Measurements from ENCODE around the gene HUS1. TPM values are rescaled to one million over a fixed set of nuclear protein-coding genes. Genes with fewer than 3 reads are reported as not detected.
A peak's percentile ranks its signal among the peaks of the same experiment; 100 is the strongest.

HUS1 gene
- total and polyA plus RNA-seq, 5 donors from 2014 or later: 30.2 to 68.1 (median 34.3) TPM

GRCh38 chr7:47979832-47980181 is 392 bp upstream of the HUS1 start:
- Mint-ChIP-seq H3K27me3 (peaks cover 4% of the 10 kb centered on the region), H3K9me3 (peaks cover 0 to 2% (median 0%) of the 10 kb centered on the region in 7 donors), H3K4me3 (peak overlapping the region; percentile 88 to 99 (median 96)), H3K36me3 (peaks cover 24% of the 10 kb centered on the region), H3K4me1 (peaks cover 0 to 28% (median 14%) of the 10 kb centered on the region in 4 donors), H3K27ac (peak overlapping the region; percentile 97 to 100 (median 100))
- Histone ChIP-seq H3K4me3 (ENCODE audit: low read depth, low read length) (peak overlapping the region; percentile 56), H3K27ac (ENCODE audit: insufficient read depth, low read length, poor library complexity, severe bottlenecking) (peak overlapping the region; percentile 89), H3K4me1 (ENCODE audit: control insufficient read depth, insufficient read depth, low read length, poor library complexity, severe bottlenecking) (peaks cover 14% of the 10 kb centered on the region), H3K9me3 (ENCODE audit: control insufficient read depth in 2 of 2, low read length in 2 of 2) (no peaks in the 10 kb centered on the region), H3K36me3 (ENCODE audit: control insufficient read depth, insufficient read depth, low read length) (peaks cover 27% of the 10 kb centered on the region), H3K27me3 (ENCODE audit: control insufficient read depth, insufficient read depth, low read length) (no peaks in the 10 kb centered on the region)
- no peak for ATAC-seq (ENCODE audit: low read depth in 2 of 2)
- DNase-seq: no peak

GRCh38 chr7:47978790-47979144 is 648 bp downstream of the HUS1 start:
- peaks cover 38% of the 10 kb centered on the region for H3K36me3 ChIP-seq (ENCODE audit: control insufficient read depth, insufficient read depth, low read length)
- ATAC-seq (ENCODE audit: low read depth in 2 of 2) (peak in 1 of 2 donors; percentile 2), DNase-seq (peak in 1 of 3 donors; percentile 7)
- peak overlapping the region; percentile 88 to 99 (median 96) for H3K4me3 Mint-ChIP-seq
- peak overlapping the region; percentile 97 to 100 (median 100) for H3K27ac Mint-ChIP-seq
- H3K4me3 ChIP-seq (ENCODE audit: low read depth, low read length): peak overlapping the region; percentile 95
- peaks cover 14% of the 10 kb centered on the region for H3K4me1 ChIP-seq (ENCODE audit: control insufficient read depth, insufficient read depth, low read length, poor library complexity, severe bottlenecking)
- no peaks in the 10 kb centered on the region for H3K27me3 Mint-ChIP-seq
- peaks cover 0 to 2% (median 0%) of the 10 kb centered on the region in 7 donors for H3K9me3 Mint-ChIP-seq
- H3K9me3 ChIP-seq (ENCODE audit: control insufficient read depth in 2 of 2, low read length in 2 of 2): no peaks in the 10 kb centered on the region
- H3K27ac ChIP-seq (ENCODE audit: insufficient read depth, low read length, poor library complexity, severe bottlenecking): peak overlapping the region; percentile 89
- H3K36me3 Mint-ChIP-seq: peaks cover 32% of the 10 kb centered on the region
- no peaks in the 10 kb centered on the region for H3K27me3 ChIP-seq (ENCODE audit: control insufficient read depth, insufficient read depth, low read length)
- peaks cover 0 to 36% (median 20%) of the 10 kb centered on the region in 4 donors for H3K4me1 Mint-ChIP-seq

GRCh38 chr7:47973739-47974138 is 5.7 kb downstream of the HUS1 start:
- Mint-ChIP-seq H3K9me3 (no peaks in the 10 kb centered on the region), H3K27me3 (no peaks in the 10 kb centered on the region), H3K36me3 (peaks cover 66% of the 10 kb centered on the region), H3K27ac (peak overlapping the region in 1 of 3 donors; percentile 3), H3K4me3 (peak overlapping the region in 1 of 4 donors; percentile 19), H3K4me1 (peaks cover 9 to 50% (median 40%) of the 10 kb centered on the region in 4 donors)
- Histone ChIP-seq H3K27me3 (ENCODE audit: control insufficient read depth, insufficient read depth, low read length) (no peaks in the 10 kb centered on the region), H3K4me1 (ENCODE audit: control insufficient read depth, insufficient read depth, low read length, poor library complexity, severe bottlenecking) (peaks cover 11% of the 10 kb centered on the region), H3K27ac (ENCODE audit: insufficient read depth, low read length, poor library complexity, severe bottlenecking) (no peak overlapping the region), H3K4me3 (ENCODE audit: low read depth, low read length) (no peak overlapping the region), H3K9me3 (ENCODE audit: control insufficient read depth in 2 of 2, low read length in 2 of 2) (no peaks in the 10 kb centered on the region), H3K36me3 (ENCODE audit: control insufficient read depth, insufficient read depth, low read length) (peaks cover 77% of the 10 kb centered on the region)
- ATAC-seq (ENCODE audit: low read depth in 2 of 2) (no peak), DNase-seq (no peak)

- Histone ChIP-seq H3K27me3 (ENCODE audit: control insufficient read depth, insufficient read depth, low read length) (no peaks in the 10 kb centered on the region), H3K4me1 (ENCODE audit: control insufficient read depth, insufficient read depth, low read length, poor library complexity, severe bottlenecking) (peaks cover 2% of the 10 kb centered on the region), H3K9me3 (ENCODE audit: control insufficient read depth in 2 of 2, low read length in 2 of 2) (no peaks in the 10 kb centered on the region), H3K27ac (ENCODE audit: insufficient read depth, low read length, poor library complexity, severe bottlenecking) (no peak overlapping the region), H3K36me3 (ENCODE audit: control insufficient read depth, insufficient read depth, low read length) (peaks cover 83% of the 10 kb centered on the region), H3K4me3 (ENCODE audit: low read depth, low read length) (no peak overlapping the region)
- Mint-ChIP-seq H3K27ac (peak overlapping the region in 1 of 3 donors; percentile 7), H3K4me3 (no peak overlapping the region), H3K36me3 (peaks cover 66% of the 10 kb centered on the region), H3K4me1 (peaks cover 9 to 39% (median 34%) of the 10 kb centered on the region in 4 donors), H3K9me3 (no peaks in the 10 kb centered on the region), H3K27me3 (no peaks in the 10 kb centered on the region)
- no peak for DNase-seq
- no peak for ATAC-seq (ENCODE audit: low read depth in 2 of 2)
Measured at GRCh38 chr7:47970761-47971160, 8.7 kb downstream of the HUS1 start.

GRCh38 chr7:47968847-47969774 is 10.3 kb downstream of the HUS1 start:
- Mint-ChIP-seq H3K36me3 (peaks cover 65% of the 10 kb centered on the region), H3K27ac (peak overlapping the region in 2 of 3 donors; percentile 69 to 78), H3K27me3 (no peaks in the 10 kb centered on the region), H3K9me3 (no peaks in the 10 kb centered on the region), H3K4me3 (no peak overlapping the region), H3K4me1 (peaks cover 9 to 35% (median 33%) of the 10 kb centered on the region in 4 donors)
- Histone ChIP-seq H3K4me3 (ENCODE audit: low read depth, low read length) (no peak overlapping the region), H3K4me1 (ENCODE audit: control insufficient read depth, insufficient read depth, low read length, poor library complexity, severe bottlenecking) (no peaks in the 10 kb centered on the region), H3K9me3 (ENCODE audit: control insufficient read depth in 2 of 2, low read length in 2 of 2) (no peaks in the 10 kb centered on the region), H3K36me3 (ENCODE audit: control insufficient read depth, insufficient read depth, low read length) (peaks cover 86% of the 10 kb centered on the region), H3K27ac (ENCODE audit: insufficient read depth, low read length, poor library complexity, severe bottlenecking) (no peak overlapping the region), H3K27me3 (ENCODE audit: control insufficient read depth, insufficient read depth, low read length) (no peaks in the 10 kb centered on the region)
- DNase-seq (peak; percentile 16 to 67 (median 29)), ATAC-seq (ENCODE audit: low read depth in 2 of 2) (peak; percentile 64 to 66)

GRCh38 chr7:47967708-47968107 is 11.7 kb downstream of the HUS1 start:
- no peaks in the 10 kb centered on the region for H3K27me3 ChIP-seq (ENCODE audit: control insufficient read depth, insufficient read depth, low read length)
- H3K4me3 Mint-ChIP-seq: no peak overlapping the region
- no peak overlapping the region for H3K27ac ChIP-seq (ENCODE audit: insufficient read depth, low read length, poor library complexity, severe bottlenecking)
- H3K4me3 ChIP-seq (ENCODE audit: low read depth, low read length): no peak overlapping the region
- H3K36me3 ChIP-seq (ENCODE audit: control insufficient read depth, insufficient read depth, low read length): peaks cover 81% of the 10 kb centered on the region
- no peak overlapping the region for H3K27ac Mint-ChIP-seq
- peaks cover 9 to 28% (median 26%) of the 10 kb centered on the region in 4 donors for H3K4me1 Mint-ChIP-seq
- H3K36me3 Mint-ChIP-seq: peaks cover 67% of the 10 kb centered on the region
- ATAC-seq (ENCODE audit: low read depth in 2 of 2) (no peak), DNase-seq (no peak)
- no peaks in the 10 kb centered on the region for H3K27me3 Mint-ChIP-seq
- H3K9me3 Mint-ChIP-seq: no peaks in the 10 kb centered on the region
- no peaks in the 10 kb centered on the region for H3K9me3 ChIP-seq (ENCODE audit: control insufficient read depth in 2 of 2, low read length in 2 of 2)
- no peaks in the 10 kb centered on the region for H3K4me1 ChIP-seq (ENCODE audit: control insufficient read depth, insufficient read depth, low read length, poor library complexity, severe bottlenecking)

- Histone ChIP-seq H3K4me1 (ENCODE audit: control insufficient read depth, insufficient read depth, low read length, poor library complexity, severe bottlenecking) (no peaks in the 10 kb centered on the region), H3K36me3 (ENCODE audit: control insufficient read depth, insufficient read depth, low read length) (peaks cover 81% of the 10 kb centered on the region), H3K9me3 (ENCODE audit: control insufficient read depth in 2 of 2, low read length in 2 of 2) (no peaks in the 10 kb centered on the region), H3K27ac (ENCODE audit: insufficient read depth, low read length, poor library complexity, severe bottlenecking) (no peak overlapping the region), H3K4me3 (ENCODE audit: low read depth, low read length) (no peak overlapping the region), H3K27me3 (ENCODE audit: control insufficient read depth, insufficient read depth, low read length) (no peaks in the 10 kb centered on the region)
- no peaks in the 10 kb centered on the region for H3K9me3 Mint-ChIP-seq
- no peaks in the 10 kb centered on the region for H3K27me3 Mint-ChIP-seq
- H3K27ac Mint-ChIP-seq: peak overlapping the region in 2 of 3 donors; percentile 42 to 72
- H3K4me1 Mint-ChIP-seq: peaks cover 9 to 27% (median 23%) of the 10 kb centered on the region in 4 donors
- peaks cover 64% of the 10 kb centered on the region for H3K36me3 Mint-ChIP-seq
- ATAC-seq (ENCODE audit: low read depth in 2 of 2) (no peak), DNase-seq (no peak)
- no peak overlapping the region for H3K4me3 Mint-ChIP-seq
Measured at GRCh38 chr7:47967123-47967522, 12.3 kb downstream of the HUS1 start.
